ENCODE results near the gene RFC1. TPM values are rescaled to one million over a fixed set of nuclear protein-coding genes. Genes with fewer than 3 reads are reported as not detected.

Gene RFC1
- total RNA-seq, 1 donor = 49.9 TPM

DNA sequence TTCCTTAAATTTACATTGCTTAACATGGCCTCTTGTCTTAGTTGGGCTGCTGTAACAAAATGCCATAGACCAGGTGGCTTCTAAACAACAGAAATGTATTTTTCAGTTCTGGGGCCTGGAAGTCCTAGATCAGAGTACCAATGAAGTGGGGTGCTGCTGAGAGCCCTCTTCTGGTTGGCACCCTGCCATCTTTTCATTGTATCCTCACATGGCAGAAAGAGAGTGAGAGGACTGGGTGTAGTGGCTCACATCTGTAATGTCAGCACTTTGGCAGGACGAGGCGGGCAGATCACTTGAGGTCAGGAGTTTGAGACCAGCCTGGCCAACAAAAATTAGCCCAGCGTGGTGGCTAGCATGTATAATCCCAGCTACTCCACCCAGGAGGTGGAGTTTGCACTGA lies 28.5 kb upstream of the RFC1 start:
- Histone ChIP-seq H3K4me2 (ENCODE audit: insufficient read depth, low read length) (no peak overlapping the region), H4K20me1 (ENCODE audit: insufficient read depth, low read length) (no peaks in the 10 kb centered on the region), H2AFZ (ENCODE audit: low read length) (no peak overlapping the region), H3K27ac (ENCODE audit: low read depth, low read length) (no peak overlapping the region), H3K36me3 (ENCODE audit: insufficient read depth, low read length) (no peaks in the 10 kb centered on the region), H3K4me1 (ENCODE audit: insufficient read depth, low read length) (no peaks in the 10 kb centered on the region), H3K9me3 (ENCODE audit: low read depth, low read length) (no peaks in the 10 kb centered on the region), H3K4me3 (ENCODE audit: insufficient read depth, low read length) (no peak overlapping the region), H3K27me3 (ENCODE audit: insufficient read depth, low read length) (peaks cover 4% of the 10 kb centered on the region), H3K79me2 (ENCODE audit: insufficient read depth, low read length) (no peaks in the 10 kb centered on the region)
- DNase-seq (ENCODE audit: insufficient read length, low spot score, missing footprints) = no peak
- TF ChIP-seq, protein P1, sequence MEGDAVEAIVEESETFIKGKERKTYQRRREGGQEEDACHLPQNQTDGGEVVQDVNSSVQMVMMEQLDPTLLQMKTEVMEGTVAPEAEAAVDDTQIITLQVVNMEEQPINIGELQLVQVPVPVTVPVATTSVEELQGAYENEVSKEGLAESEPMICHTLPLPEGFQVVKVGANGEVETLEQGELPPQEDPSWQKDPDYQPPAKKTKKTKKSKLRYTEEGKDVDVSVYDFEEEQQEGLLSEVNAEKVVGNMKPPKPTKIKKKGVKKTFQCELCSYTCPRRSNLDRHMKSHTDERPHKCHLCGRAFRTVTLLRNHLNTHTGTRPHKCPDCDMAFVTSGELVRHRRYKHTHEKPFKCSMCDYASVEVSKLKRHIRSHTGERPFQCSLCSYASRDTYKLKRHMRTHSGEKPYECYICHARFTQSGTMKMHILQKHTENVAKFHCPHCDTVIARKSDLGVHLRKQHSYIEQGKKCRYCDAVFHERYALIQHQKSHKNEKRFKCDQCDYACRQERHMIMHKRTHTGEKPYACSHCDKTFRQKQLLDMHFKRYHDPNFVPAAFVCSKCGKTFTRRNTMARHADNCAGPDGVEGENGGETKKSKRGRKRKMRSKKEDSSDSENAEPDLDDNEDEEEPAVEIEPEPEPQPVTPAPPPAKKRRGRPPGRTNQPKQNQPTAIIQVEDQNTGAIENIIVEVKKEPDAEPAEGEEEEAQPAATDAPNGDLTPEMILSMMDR (IDR thresholded peaks at IDR 0.05; ENCODE audit: extremely low read depth, low read depth, low read length) = no peak

DNA sequence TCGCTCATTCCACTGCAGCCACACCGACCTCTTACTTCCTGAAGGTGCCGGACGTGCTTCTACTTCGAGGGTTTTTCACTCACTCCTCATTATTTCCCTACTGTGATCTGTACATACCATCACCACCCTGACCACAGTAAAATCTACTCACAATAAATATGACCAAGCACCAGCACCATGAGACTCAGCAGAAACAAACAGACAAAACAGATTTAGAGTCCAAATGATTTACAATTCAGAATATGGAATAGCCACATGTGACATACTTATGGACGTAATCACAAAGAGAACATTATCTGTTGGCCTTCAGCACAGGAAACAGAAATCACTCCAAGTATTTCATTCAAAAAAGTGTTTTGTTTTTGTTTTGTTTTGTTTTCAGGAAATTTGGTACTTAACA lies 24.4 kb upstream of the RFC1 start:
- Histone ChIP-seq H3K27ac (ENCODE audit: low read depth, low read length) (no peak overlapping the region), H3K79me2 (ENCODE audit: insufficient read depth, low read length) (no peaks in the 10 kb centered on the region), H3K4me2 (ENCODE audit: insufficient read depth, low read length) (no peak overlapping the region), H3K9me3 (ENCODE audit: low read depth, low read length) (no peaks in the 10 kb centered on the region), H3K27me3 (ENCODE audit: insufficient read depth, low read length) (peaks cover 7% of the 10 kb centered on the region), H3K36me3 (ENCODE audit: insufficient read depth, low read length) (no peaks in the 10 kb centered on the region), H4K20me1 (ENCODE audit: insufficient read depth, low read length) (no peaks in the 10 kb centered on the region), H3K4me3 (ENCODE audit: insufficient read depth, low read length) (no peak overlapping the region), H2AFZ (ENCODE audit: low read length) (no peak overlapping the region), H3K4me1 (ENCODE audit: insufficient read depth, low read length) (no peaks in the 10 kb centered on the region)
- TF ChIP-seq, protein P1 (IDR thresholded peaks at IDR 0.05; ENCODE audit: extremely low read depth, low read depth, low read length) = no peak
- DNase-seq (ENCODE audit: insufficient read length, low spot score, missing footprints) = no peak

DNA sequence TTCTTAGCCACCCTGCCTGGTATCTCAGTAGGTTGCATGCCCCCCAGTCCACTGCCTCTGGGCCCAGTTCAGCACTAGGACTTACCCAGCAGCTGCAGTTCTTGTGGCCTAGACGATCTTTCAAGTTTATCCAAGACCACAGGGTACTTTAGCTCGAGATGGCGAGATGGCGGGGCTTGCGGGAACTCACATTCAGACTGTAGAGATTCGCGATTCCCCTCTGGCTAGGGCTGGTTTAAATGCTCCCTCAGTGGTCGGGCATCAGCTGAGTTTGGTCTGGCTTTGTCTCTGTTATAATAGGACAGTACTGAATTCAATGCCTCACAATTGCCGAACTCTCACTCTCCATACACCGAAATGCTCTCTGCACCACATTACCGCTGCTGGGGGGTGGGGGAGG lies 18.4 kb upstream of the RFC1 start:
- TF ChIP-seq, protein P1 (IDR thresholded peaks at IDR 0.05; ENCODE audit: extremely low read depth, low read depth, low read length) = no peak
- H3K79me2 ChIP-seq (ENCODE audit: insufficient read depth, low read length) = no peaks in the 10 kb centered on the region

DNA sequence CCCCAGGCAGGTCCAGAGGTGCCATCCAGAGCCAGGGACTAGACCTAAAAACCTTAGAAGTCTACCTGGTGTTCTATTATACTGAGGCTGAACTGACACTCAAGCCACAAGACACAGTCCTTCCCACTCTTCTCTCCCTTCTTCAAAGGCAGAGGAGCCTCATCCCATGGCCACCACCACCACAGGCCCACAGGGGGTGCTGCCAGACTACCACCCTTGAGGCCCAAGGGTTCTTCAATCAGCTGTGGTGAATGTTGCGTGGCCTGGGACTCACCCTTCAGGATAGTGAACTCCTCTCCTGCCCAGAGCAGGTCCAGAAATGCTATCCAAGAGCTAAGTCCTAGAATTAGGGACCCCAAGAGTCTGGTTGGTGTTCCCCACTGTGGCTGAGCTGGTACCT lies 17.5 kb upstream of the RFC1 start:
- H3K9me3 ChIP-seq (ENCODE audit: low read depth, low read length) = no peaks in the 10 kb centered on the region
- peaks cover 3% of the 10 kb centered on the region for H3K27me3 ChIP-seq (ENCODE audit: insufficient read depth, low read length)
- no peak overlapping the region for H3K4me2 ChIP-seq (ENCODE audit: insufficient read depth, low read length)
- no peak overlapping the region for H3K27ac ChIP-seq (ENCODE audit: low read depth, low read length)
- no peaks in the 10 kb centered on the region for H3K36me3 ChIP-seq (ENCODE audit: insufficient read depth, low read length)
- H3K4me3 ChIP-seq (ENCODE audit: insufficient read depth, low read length) = no peak overlapping the region
- no peak for DNase-seq (ENCODE audit: insufficient read length, low spot score, missing footprints)
- TF ChIP-seq, protein P1 (IDR thresholded peaks at IDR 0.05; ENCODE audit: extremely low read depth, low read depth, low read length) = no peak
- H3K79me2 ChIP-seq (ENCODE audit: insufficient read depth, low read length) = no peaks in the 10 kb centered on the region
- H3K4me1 ChIP-seq (ENCODE audit: insufficient read depth, low read length) = no peaks in the 10 kb centered on the region
- no peak overlapping the region for H2AFZ ChIP-seq (ENCODE audit: low read length)
- no peaks in the 10 kb centered on the region for H4K20me1 ChIP-seq (ENCODE audit: insufficient read depth, low read length)

More for the DNA sequence above, 18.4 kb upstream of the RFC1 start:
- Histone ChIP-seq H4K20me1 (ENCODE audit: insufficient read depth, low read length) (no peaks in the 10 kb centered on the region), H2AFZ (ENCODE audit: low read length) (no peak overlapping the region), H3K4me3 (ENCODE audit: insufficient read depth, low read length) (no peak overlapping the region), H3K27me3 (ENCODE audit: insufficient read depth, low read length) (peaks cover 1% of the 10 kb centered on the region), H3K36me3 (ENCODE audit: insufficient read depth, low read length) (no peaks in the 10 kb centered on the region), H3K4me1 (ENCODE audit: insufficient read depth, low read length) (no peaks in the 10 kb centered on the region), H3K4me2 (ENCODE audit: insufficient read depth, low read length) (no peak overlapping the region), H3K9me3 (ENCODE audit: low read depth, low read length) (no peaks in the 10 kb centered on the region), H3K27ac (ENCODE audit: low read depth, low read length) (no peak overlapping the region)
- no peak for DNase-seq (ENCODE audit: insufficient read length, low spot score, missing footprints)
